ENCODE measurements around the gene TAS2R31. TPM values are rescaled to one million over a fixed set of nuclear protein-coding genes. Genes with fewer than 3 reads are reported as not detected.

TAS2R31 gene
- total RNA-seq (1 to 10 TPM; 2.1 to 3.4 TPM), polyA plus RNA-seq (ENCODE audit: insufficient read length in 6 of 6) (1 to 10 TPM; 1.2 to 2.9 (median 2.2) TPM)
- long read RNA-seq, donor 1, partial matches to known transcripts: 0 of 1 reads
- long read RNA-seq, donor 1, other reads (novel, unspliced or antisense): 0 of 1 reads
- long read RNA-seq, donor 2, partial matches to known transcripts: 0 of 1 reads
- long read RNA-seq, donor 2, other reads (novel, unspliced or antisense): 0 of 1 reads
- long read RNA-seq, donor 3: 0 reads
- long read RNA-seq, donor 4: 0 reads
- long read RNA-seq, donor 5: 0 reads
- long read RNA-seq, donor 6: 0 reads
- long read RNA-seq, donor 7: 0 reads
- long read RNA-seq, donor 8: 0 reads
- long read RNA-seq, donor 9: 0 reads
- long read RNA-seq, donor 10: 0 reads
- long read RNA-seq, donor 11: 0 reads
- long read RNA-seq, donor 12: 0 reads

- intact Hi-C loops (cut with DNase I): no loop called here
- H3K4me1 ChIP-seq: no peaks in the 10 kb centered on the region
- TF ChIP-seq CTCF (IDR thresholded peaks at IDR 0.05): no peak
- H3K36me3 ChIP-seq: peaks cover 0 to 8% of the 10 kb centered on the region in 2 donors
- H3K27me3 ChIP-seq: no peaks in the 10 kb centered on the region
- ATAC-seq (no peak), DNase-seq (no peak)
- H3K27ac ChIP-seq: no peak within 1 kb of the TSS
- H3K4me3 ChIP-seq: no peak within 1 kb of the TSS
- no peaks in the 10 kb centered on the region for H3K9me3 ChIP-seq
These were observed at the start of gene TAS2R31 for GRCh38 chr12:11031307-11031706. Gene TAS2R31, minus strand, starts transcription at chr12:11031407. Its CDS starts 72 bp downstream, at chr12:11031335.

- DNase-seq: no peak
- no peak for ATAC-seq
- no peaks in the 10 kb centered on the region for H3K27me3 ChIP-seq
- H3K4me3 ChIP-seq: no peak overlapping the region
- H3K36me3 ChIP-seq: no peaks in the 10 kb centered on the region
- H3K9me3 ChIP-seq: peaks cover 0 to 10% of the 10 kb centered on the region in 2 donors
- intact Hi-C loops (cut with DNase I): no loop called here
- TF ChIP-seq CTCF (IDR thresholded peaks at IDR 0.05): no peak
- H3K27ac ChIP-seq: no peak overlapping the region
- H3K4me1 ChIP-seq: no peaks in the 10 kb centered on the region
These were observed 47.0 kb upstream of the TAS2R31 start for GRCh38 chr12:11078246-11078645.

- intact Hi-C loops (cut with DNase I): no loop called here
- peaks cover 0 to 3% of the 10 kb centered on the region in 2 donors for H3K9me3 ChIP-seq
- no peak overlapping the region for H3K4me3 ChIP-seq
- no peak overlapping the region for H3K27ac ChIP-seq
- H3K27me3 ChIP-seq: no peaks in the 10 kb centered on the region
- no peaks in the 10 kb centered on the region for H3K36me3 ChIP-seq
- ATAC-seq: no peak
- TF ChIP-seq CTCF (IDR thresholded peaks at IDR 0.05): no peak
- DNase-seq: no peak
- H3K4me1 ChIP-seq: no peaks in the 10 kb centered on the region
These were observed 44.4 kb upstream of the TAS2R31 start for GRCh38 chr12:11075642-11076041.

GRCh38 chr12:11071414-11071813, 40.2 kb upstream of the TAS2R31 start:
- TF ChIP-seq CTCF (IDR thresholded peaks at IDR 0.05): no peak
- ATAC-seq (no peak), DNase-seq (no peak)
- H3K9me3 ChIP-seq: no peaks in the 10 kb centered on the region
- H3K4me1 ChIP-seq: no peaks in the 10 kb centered on the region
- H3K27ac ChIP-seq: no peak overlapping the region
- no peaks in the 10 kb centered on the region for H3K36me3 ChIP-seq
- intact Hi-C loops (cut with DNase I): no loop called here
- no peak overlapping the region for H3K4me3 ChIP-seq
- H3K27me3 ChIP-seq: no peaks in the 10 kb centered on the region

GRCh38 chr12:11070999-11071398, 39.8 kb upstream of the TAS2R31 start:
- Histone ChIP-seq H3K27ac (no peak overlapping the region), H3K36me3 (no peaks in the 10 kb centered on the region), H3K9me3 (no peaks in the 10 kb centered on the region), H3K4me3 (no peak overlapping the region), H3K4me1 (no peaks in the 10 kb centered on the region), H3K27me3 (no peaks in the 10 kb centered on the region)
- ATAC-seq: no peak
- no peak for TF ChIP-seq CTCF (IDR thresholded peaks at IDR 0.05)
- DNase-seq: no peak
- intact Hi-C loops (cut with DNase I): no loop called here

All from left lung (tissue), 14 donors.